Caki2 (cell line): Measurements from ENCODE around the gene LRFN4. TPM values are rescaled to one million over a fixed set of nuclear protein-coding genes. Genes with fewer than 3 reads are reported as not detected.

ENCODE experiments used
- DNase-seq: peaks from one replicate; pipeline ENCODE4 v3.0.0-alpha.2; 2015; ENCODE audit warnings: low read depth
- in situ Hi-C: cut with HindIII; loops from 2 replicates; pipeline ENCODE4 v1.10.0; 2016; ENCODE audit warnings: low sequenced_read_pairs, low pct_unique_long_range_greater_than_20kb, mixed read lengths
- total RNA-seq: library from RNA; depleted of rRNA; stranded (reverse); fragments of >200 nt; shearing (Covaris generic); gene quantifications from 2 replicates; pipeline ENCODE4 v1.2.3, GENCODE V29; 2014; ENCODE audit warnings: low replicate concordance

The LRFN4 gene
- total RNA-seq, 1 experiment from 2014 or later, result not detected

GRCh38 chr11:66881927-66882452 is 25.1 kb downstream of the LRFN4 start:
- DNase-seq, result no peak
- in situ Hi-C loops, result no loop called here

GRCh38 chr11:66882561-66883015 is 25.7 kb downstream of the LRFN4 start:
- no peak for DNase-seq
- in situ Hi-C loops, result no loop called here

GRCh38 chr11:66883016-66883965 is 26.4 kb downstream of the LRFN4 start:
- DNase-seq, result peak; percentile 88
- in situ Hi-C loops, result no loop called here

- DNase-seq, result no peak
- in situ Hi-C loops, result no loop called here
Measured at GRCh38 chr11:66884443-66884842, 27.6 kb downstream of the LRFN4 start.

GRCh38 chr11:66885469-66885868 is 28.6 kb downstream of the LRFN4 start:
- in situ Hi-C loops, result no loop called here
- no peak for DNase-seq

- DNase-seq, result no peak
- in situ Hi-C loops, result no loop called here
Measured at GRCh38 chr11:66885950-66886440, 29.1 kb downstream of the LRFN4 start.

- peak; percentile 66 for DNase-seq
Measured at GRCh38 chr11:66886671-66887221, 29.9 kb downstream of the LRFN4 start.

GRCh38 chr11:66887526-66887925 is 30.7 kb downstream of the LRFN4 start:
- in situ Hi-C loops, result no loop called here
- no peak for DNase-seq

More at GRCh38 chr11:66886671-66887221, 29.9 kb downstream of the LRFN4 start:
- in situ Hi-C loops, result no loop called here

GRCh38 chr11:66888282-66888681 is 31.4 kb downstream of the LRFN4 start:
- in situ Hi-C loops, result no loop called here
- no peak for DNase-seq

- DNase-seq, result peak; percentile 45
- in situ Hi-C loops, result no loop called here
Measured at GRCh38 chr11:66889960-66890359, 33.1 kb downstream of the LRFN4 start.

- in situ Hi-C loops, result no loop called here
- DNase-seq, result peak; percentile 89
Measured at GRCh38 chr11:66891851-66892660, 35.2 kb downstream of the LRFN4 start.

- in situ Hi-C loops, result no loop called here
- no peak for DNase-seq
Measured at GRCh38 chr11:66892911-66893310, 36.0 kb downstream of the LRFN4 start.

- in situ Hi-C loops, result no loop called here
- DNase-seq, result no peak
Measured at GRCh38 chr11:66894141-66894540, 37.3 kb downstream of the LRFN4 start.

- DNase-seq, result no peak
- in situ Hi-C loops, result no loop called here
Measured at GRCh38 chr11:66901964-66902390, 45.1 kb downstream of the LRFN4 start.

GRCh38 chr11:66902486-66903177 is 45.8 kb downstream of the LRFN4 start:
- no peak for DNase-seq
- in situ Hi-C loops, result no loop called here

- DNase-seq, result peak; percentile 46
- in situ Hi-C loops, result no loop called here
Measured at GRCh38 chr11:66904055-66904454, 47.2 kb downstream of the LRFN4 start.

- in situ Hi-C loops, result no loop called here
- no peak for DNase-seq
Measured at GRCh38 chr11:66904561-66904960, 47.7 kb downstream of the LRFN4 start.
